ENCODE measurements around the gene TRIM34. TPM values are rescaled to one million over a fixed set of nuclear protein-coding genes. Genes with fewer than 3 reads are reported as not detected.
A peak's percentile ranks its signal among the peaks of the same experiment; 100 is the strongest.
"Not testable (repeated sequence)": the region's sequence is repeated elsewhere in the genome, so short reads cannot be mapped to it uniquely, and the experiment has no call there.

TRIM34 gene
- total RNA-seq, 4 donors from 2014 or later, result 1.5 to 9.8 (median 7.1) TPM

DNA sequence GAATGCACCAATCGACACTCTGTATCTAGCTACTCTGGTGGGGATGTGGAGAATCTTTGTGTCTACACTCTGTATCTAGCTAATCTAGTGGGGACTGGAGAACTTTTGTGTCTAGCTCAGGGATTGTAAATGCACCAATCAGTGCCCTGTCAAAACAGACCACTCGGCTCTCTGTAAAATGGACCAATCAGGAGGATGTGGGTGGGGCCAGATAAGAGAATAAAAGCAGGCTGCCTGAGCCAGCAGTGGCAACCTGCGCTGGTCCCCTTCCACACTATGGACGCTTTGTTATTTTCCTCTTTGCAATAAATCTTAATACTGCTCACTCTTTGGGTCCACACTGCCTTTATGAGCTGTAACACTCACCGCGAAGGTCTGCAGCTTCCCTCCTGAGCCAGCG is 58.8 kb downstream of the TRIM34 start:
- H3K9me3 ChIP-seq; in situ Hi-C loops (cut with MboI; ENCODE audit: low pct_ligation_motif_present in 1 of 4, low pct_unique_long_range_greater_than_20kb in 1 of 4, low sequenced_read_pairs in 3 of 4); H3K36me3 ChIP-seq; H3K27me3 ChIP-seq; DNase-seq: not testable (repeated sequence)
- intact Hi-C loops (cut with DNase I; ENCODE audit: low total_unique reads), result loop anchor here (10.0 kb wide), 1 partner anchor 89 kb away; the partner anchor contains the start of gene TRIM6
- Histone ChIP-seq H3K4me1 (peaks cover 3 to 29% (median 13%) of the 10 kb centered on the region in 4 donors), H3K4me3 (peak overlapping the region in 3 of 4 donors; percentile 41 to 64 (median 43)), H3K27ac (peak overlapping the region; percentile 91 to 94 (median 93))
- WGBS, 2 donors (ENCODE audit: low coverage in 1 of 2), result 59% methylated on average over 7 of the region's 7 CpGs; no CpG with 5 or more reads in 1 of the 2 donors
- TF ChIP-seq POLR2AphosphoS5 (IDR thresholded peaks at IDR 0.05) (peak in 1 of 3 donors; percentile 49), POLR2A (IDR thresholded peaks at IDR 0.05) (peak; percentile 28)

DNA sequence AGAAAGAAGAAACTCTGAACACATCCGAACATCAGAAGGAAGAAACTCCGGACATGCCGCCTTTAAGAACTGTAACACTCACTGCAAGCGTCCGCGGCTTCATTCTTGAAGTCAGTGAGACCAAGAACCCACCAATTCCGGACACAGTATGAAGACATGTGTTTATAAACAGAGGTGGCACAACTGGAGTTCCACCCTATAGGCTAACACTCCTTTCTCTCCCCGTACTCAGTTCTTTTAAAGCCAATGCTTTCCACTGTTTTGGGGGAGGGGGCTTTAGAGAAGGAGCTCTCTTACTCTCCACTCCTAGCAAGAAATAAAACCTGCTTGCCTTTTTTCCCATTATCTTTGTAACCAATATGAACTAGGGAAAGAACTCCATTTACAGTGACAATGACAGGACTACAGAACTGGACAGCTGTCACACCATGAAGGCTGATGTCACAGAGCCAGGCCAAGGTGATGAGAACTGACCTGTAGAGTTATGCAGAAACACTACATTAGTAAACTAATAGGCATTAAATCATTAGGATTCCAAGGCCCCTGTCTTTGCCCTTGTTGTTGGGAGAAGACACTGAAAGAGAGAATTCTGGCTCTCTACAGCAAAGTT is 59.3 kb downstream of the TRIM34 start:
- in situ Hi-C loops (cut with MboI; ENCODE audit: low pct_ligation_motif_present in 1 of 4, low pct_unique_long_range_greater_than_20kb in 1 of 4, low sequenced_read_pairs in 3 of 4), result no loop called here
- H3K4me1 ChIP-seq, result peaks cover 3 to 34% (median 16%) of the 10 kb centered on the region in 4 donors
- intact Hi-C loops (cut with DNase I; ENCODE audit: low total_unique reads), result loop anchor here (10.0 kb wide), 1 partner anchor 89 kb away; the partner anchor contains the start of gene TRIM6
- H3K27ac ChIP-seq, result peak overlapping the region; percentile 91 to 94 (median 93)
- no peak for DNase-seq
- TF ChIP-seq, protein P1, sequence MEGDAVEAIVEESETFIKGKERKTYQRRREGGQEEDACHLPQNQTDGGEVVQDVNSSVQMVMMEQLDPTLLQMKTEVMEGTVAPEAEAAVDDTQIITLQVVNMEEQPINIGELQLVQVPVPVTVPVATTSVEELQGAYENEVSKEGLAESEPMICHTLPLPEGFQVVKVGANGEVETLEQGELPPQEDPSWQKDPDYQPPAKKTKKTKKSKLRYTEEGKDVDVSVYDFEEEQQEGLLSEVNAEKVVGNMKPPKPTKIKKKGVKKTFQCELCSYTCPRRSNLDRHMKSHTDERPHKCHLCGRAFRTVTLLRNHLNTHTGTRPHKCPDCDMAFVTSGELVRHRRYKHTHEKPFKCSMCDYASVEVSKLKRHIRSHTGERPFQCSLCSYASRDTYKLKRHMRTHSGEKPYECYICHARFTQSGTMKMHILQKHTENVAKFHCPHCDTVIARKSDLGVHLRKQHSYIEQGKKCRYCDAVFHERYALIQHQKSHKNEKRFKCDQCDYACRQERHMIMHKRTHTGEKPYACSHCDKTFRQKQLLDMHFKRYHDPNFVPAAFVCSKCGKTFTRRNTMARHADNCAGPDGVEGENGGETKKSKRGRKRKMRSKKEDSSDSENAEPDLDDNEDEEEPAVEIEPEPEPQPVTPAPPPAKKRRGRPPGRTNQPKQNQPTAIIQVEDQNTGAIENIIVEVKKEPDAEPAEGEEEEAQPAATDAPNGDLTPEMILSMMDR (IDR thresholded peaks at IDR 0.05), result no peak
- TF ChIP-seq EP300 (IDR thresholded peaks at IDR 0.05; ENCODE audit: low read depth) (no peak), POLR2A (IDR thresholded peaks at IDR 0.05) (no peak), POLR2AphosphoS5 (IDR thresholded peaks at IDR 0.05) (no peak)
- 27% methylated on average over 8 of the region's 8 CpGs; no CpG with 5 or more reads in 1 of the 2 donors for WGBS, 2 donors (ENCODE audit: low coverage in 1 of 2)
- H3K36me3 ChIP-seq, result peaks cover 0 to 2% (median 0%) of the 10 kb centered on the region in 4 donors
- H3K9me3 ChIP-seq, result no peaks in the 10 kb centered on the region
- no peaks in the 10 kb centered on the region for H3K27me3 ChIP-seq
- H3K4me3 ChIP-seq, result peak overlapping the region; percentile 23 to 64 (median 42)

DNA sequence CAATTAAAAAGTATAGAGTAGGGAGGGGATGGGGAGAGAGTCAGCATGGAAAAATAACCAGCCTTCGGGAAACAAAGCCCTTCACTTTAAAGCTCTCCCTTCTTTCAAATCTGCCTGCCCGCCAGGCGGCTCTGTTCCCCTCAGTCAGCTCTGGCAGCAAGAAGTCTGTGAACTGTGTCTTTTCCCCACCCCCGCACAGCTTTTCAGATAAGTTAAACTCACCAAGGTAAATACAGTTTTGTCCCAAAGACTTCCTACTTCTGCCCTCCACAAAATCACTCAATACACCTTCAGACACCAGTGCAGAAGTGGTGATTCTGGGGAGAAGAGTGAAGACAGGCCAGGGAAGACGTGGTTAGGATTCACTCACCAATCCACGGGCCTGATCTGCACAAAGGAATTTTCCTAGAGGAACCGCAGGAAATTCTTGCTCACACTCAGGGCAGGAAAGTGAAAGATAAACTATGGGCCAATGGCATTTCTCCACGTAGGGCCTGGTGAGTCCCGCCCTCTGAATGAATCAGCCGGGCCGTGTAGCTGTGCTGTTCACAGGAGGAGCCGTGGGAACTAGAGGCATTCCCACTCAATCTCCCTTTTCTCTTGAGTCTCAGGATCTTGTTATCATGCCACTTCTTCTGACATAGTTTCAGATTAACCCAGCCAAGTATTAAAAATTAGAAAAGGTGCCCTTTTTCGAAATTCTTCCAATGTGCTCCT is 60.0 kb downstream of the TRIM34 start, which contains the start of gene TRIM5:
TSS of gene TRIM5 (minus strand) at position 429 of the 717 bp plus-strand sequence. CDS start 4,897 bp downstream, outside the sequence.
- TF ChIP-seq POLR2A (IDR thresholded peaks at IDR 0.05), result peak; percentile 51
- TF ChIP-seq, protein P1 (IDR thresholded peaks at IDR 0.05), result peak; percentile 47 to 77 (median 54)
- TF ChIP-seq EP300 (IDR thresholded peaks at IDR 0.05; ENCODE audit: low read depth), result peak; percentile 1
- TF ChIP-seq POLR2AphosphoS5 (IDR thresholded peaks at IDR 0.05), result peak; percentile 72 to 74 (median 74)
- in situ Hi-C loops (cut with MboI; ENCODE audit: low pct_ligation_motif_present in 1 of 4, low pct_unique_long_range_greater_than_20kb in 1 of 4, low sequenced_read_pairs in 3 of 4) (no loop called here), intact Hi-C loops (cut with DNase I; ENCODE audit: low total_unique reads) (loop anchor here (10.0 kb wide), 1 partner anchor 90 kb away; the partner anchor contains the start of gene TRIM6)
- peak; percentile 87 for DNase-seq
- Histone ChIP-seq H3K27ac (peak within 1 kb of the TSS; percentile 91 to 94 (median 93)), H3K9me3 (no peaks in the 10 kb centered on the region), H3K27me3 (no peaks in the 10 kb centered on the region), H3K4me3 (peak within 1 kb of the TSS; percentile 23 to 64 (median 42)), H3K36me3 (no peaks in the 10 kb centered on the region), H3K4me1 (peaks cover 3 to 39% (median 18%) of the 10 kb centered on the region in 4 donors)
- WGBS, 2 donors (ENCODE audit: low coverage in 1 of 2), result 0 to 3% methylated on average over 3 to 13 of the region's 13 CpGs

DNA sequence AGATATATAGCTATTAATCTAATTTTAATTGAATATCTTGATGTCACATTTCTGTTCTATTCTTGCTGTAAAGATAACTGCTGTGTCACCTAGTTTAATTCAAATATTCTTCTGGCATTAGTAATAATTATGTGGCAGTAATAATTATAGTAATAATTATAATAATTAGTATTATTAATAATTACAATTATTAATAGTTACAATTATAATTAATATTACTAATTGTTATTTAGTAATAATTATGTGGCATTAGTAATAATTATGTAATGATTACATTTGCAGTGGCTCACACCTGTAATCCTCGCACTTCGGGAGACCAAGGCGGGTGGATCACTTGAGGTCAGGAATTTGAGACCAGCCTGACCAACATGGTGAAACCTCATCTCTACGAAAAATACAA is 61.6 kb downstream of the TRIM34 start:
- Histone ChIP-seq H3K27ac (no peak overlapping the region), H3K4me3 (no peak overlapping the region), H3K27me3 (no peaks in the 10 kb centered on the region), H3K9me3 (no peaks in the 10 kb centered on the region), H3K4me1 (peaks cover 3 to 42% (median 18%) of the 10 kb centered on the region in 4 donors), H3K36me3 (no peaks in the 10 kb centered on the region)
- TF ChIP-seq POLR2A (IDR thresholded peaks at IDR 0.05) (no peak), POLR2AphosphoS5 (IDR thresholded peaks at IDR 0.05) (no peak), EP300 (IDR thresholded peaks at IDR 0.05; ENCODE audit: low read depth) (no peak)
- TF ChIP-seq, protein P1 (IDR thresholded peaks at IDR 0.05), result no peak
- in situ Hi-C loops (cut with MboI; ENCODE audit: low pct_ligation_motif_present in 1 of 4, low pct_unique_long_range_greater_than_20kb in 1 of 4, low sequenced_read_pairs in 3 of 4) (no loop called here), intact Hi-C loops (cut with DNase I; ENCODE audit: low total_unique reads) (loop anchor here (10.0 kb wide), 1 partner anchor 92 kb away; the partner anchor contains the start of gene TRIM6)
- DNase-seq, result no peak
- WGBS, 2 donors (ENCODE audit: low coverage in 1 of 2), result 92 to 93% methylated on average over 4 of the region's 4 CpGs

Measured in transverse colon (tissue), 4 donors.